GM19324 (cell line): ENCODE data around the gene SPRY4.
"Not testable (repeated sequence)": the region's sequence is repeated elsewhere in the genome, so short reads cannot be mapped to it uniquely, and the experiment has no call there.

Experiments
- ATAC-seq: cut with Tn5 transposase; IDR thresholded peaks from one replicate; pipeline ENCODE4 v1.9.1; 2021; ENCODE audit warnings: mild to moderate bottlenecking, moderate library complexity; ENCODE audit not compliant: unreplicated experiment, low FRiP score

The SPRY4 gene

GRCh38 chr5:142339781-142340180, 15.0 kb upstream of the SPRY4 start:
- ATAC-seq: no peak

GRCh38 chr5:142334538-142334937, 9.7 kb upstream of the SPRY4 start:
- ATAC-seq: no peak

- ATAC-seq: not testable (repeated sequence)
These were observed 8.9 kb upstream of the SPRY4 start for GRCh38 chr5:142333749-142334148.

GRCh38 chr5:142330444-142330843, 5.6 kb upstream of the SPRY4 start:
- no peak for ATAC-seq

- no peak for ATAC-seq
These were observed 5.2 kb upstream of the SPRY4 start for GRCh38 chr5:142330026-142330425.

- no peak for ATAC-seq
These were observed 2.5 kb upstream of the SPRY4 start for GRCh38 chr5:142327111-142327842.

- no peak for ATAC-seq
These were observed 1.7 kb upstream of the SPRY4 start for GRCh38 chr5:142326480-142326938.

GRCh38 chr5:142325725-142326479, 1.1 kb upstream of the SPRY4 start:
- ATAC-seq: no peak

- peak; percentile 52 for ATAC-seq
These were observed 518 bp downstream of the SPRY4 start for GRCh38 chr5:142324136-142324870.

- ATAC-seq: no peak
These were observed 1.2 kb downstream of the SPRY4 start for GRCh38 chr5:142323480-142324135.

- ATAC-seq: no peak
These were observed 1.9 kb downstream of the SPRY4 start for GRCh38 chr5:142322747-142323479.

GRCh38 chr5:142322403-142322746, 2.4 kb downstream of the SPRY4 start:
- no peak for ATAC-seq

GRCh38 chr5:142320851-142321560, 3.8 kb downstream of the SPRY4 start:
- no peak for ATAC-seq

GRCh38 chr5:142320430-142320738, 4.4 kb downstream of the SPRY4 start:
- ATAC-seq: no peak

- ATAC-seq: no peak
These were observed 5.0 kb downstream of the SPRY4 start for GRCh38 chr5:142319560-142320429.

- no peak for ATAC-seq
These were observed 5.7 kb downstream of the SPRY4 start for GRCh38 chr5:142319105-142319504.

- no peak for ATAC-seq
These were observed 7.1 kb downstream of the SPRY4 start for GRCh38 chr5:142317753-142318152.

GRCh38 chr5:142317173-142317572, 7.6 kb downstream of the SPRY4 start:
- ATAC-seq: no peak

GRCh38 chr5:142316681-142317080, 8.1 kb downstream of the SPRY4 start:
- ATAC-seq: no peak
